OCI-LY3 (cell line): ENCODE measurements around the gene TMEM132D.

Experiments
- H2AFZ ChIP-seq: fragments of 200-600, 300-600 bp; shearing (Covaris generic); 2 replicates; pipeline ENCODE4 v1.6.0; 2014; ENCODE audit warnings: antibody characterized with exemption, low read depth, low read length
- H3K27ac ChIP-seq: fragments of 200-600, 300-600 bp; sonication (generic); 2 replicates; pipeline ENCODE4 v1.5.1; 2014; ENCODE audit warnings: mild to moderate bottlenecking, low read length, moderate library complexity, mixed read lengths
- H3K27me3 ChIP-seq: fragments of 200-600, 300-600 bp; sonication (generic); 2 replicates; pipeline ENCODE4 v1.6.1; 2014; ENCODE audit warnings: low read depth, low read length, mixed read lengths
- H3K36me3 ChIP-seq: fragments of 200-600, 300-600 bp; sonication (generic); replicated peaks from 2 replicates; pipeline ENCODE3; 2014; ENCODE audit warnings: low read depth, low read length, mixed read lengths
- H3K4me1 ChIP-seq: fragments of 300-600, 200-600 bp; sonication (generic); 2 replicates; pipeline ENCODE4 v1.6.1; 2014; ENCODE audit warnings: low read length, mixed read lengths
- H3K4me2 ChIP-seq: fragments of 200-600, 300-600 bp; sonication (generic); 2 replicates; pipeline ENCODE4 v1.6.1; 2014; ENCODE audit warnings: low read length, mixed read lengths
- H3K4me3 ChIP-seq: fragments of 300-600, 200-600 bp; sonication (generic); 2 replicates; pipeline ENCODE4 v1.5.1; 2014; ENCODE audit warnings: antibody characterized with exemption, mild to moderate bottlenecking, low read length, moderate library complexity
- H3K79me2 ChIP-seq: fragments of 300-600, 200-600 bp; shearing (Covaris generic); 2 replicates; pipeline ENCODE4 v1.6.1; 2014; ENCODE audit warnings: mild to moderate bottlenecking, low read length, mixed read lengths
- H3K9ac ChIP-seq: fragments of 300-600, 200-600 bp; shearing (Covaris generic); 2 replicates; pipeline ENCODE4 v1.6.0; 2014; ENCODE audit warnings: mild to moderate bottlenecking, low read length, moderate library complexity
- H3K9me3 ChIP-seq: fragments of 200-600, 300-600 bp; shearing (Covaris generic); 2 replicates; pipeline ENCODE4 v1.6.1; 2014; ENCODE audit warnings: low read length, mixed read lengths; ENCODE audit not compliant: insufficient read depth
- H4K20me1 ChIP-seq: fragments of 200-600, 300-600 bp; sonication (generic); 2 replicates; pipeline ENCODE4 v1.6.1; 2016; ENCODE audit warnings: low read length, mixed read lengths; ENCODE audit not compliant: insufficient read depth
- EZH2phosphoT487 ChIP-seq: fragments of 200-600 bp; shearing (Covaris generic); IDR thresholded peaks from 2 replicates; pipeline ENCODE4 v1.6.1; 2018; ENCODE audit warnings: antibody characterized with exemption, mixed run types, low read depth
- TF ChIP-seq, protein P1 (sequence below): fragments of 200-600, 300-600 bp; sonication (generic); IDR thresholded peaks from 2 replicates; pipeline ENCODE4 v1.5.1; 2014; ENCODE audit warnings: antibody characterized with exemption, low read length, low read depth

TMEM132D gene

GRCh38 chr12:129298921-129299320 lies 604.9 kb downstream of the TMEM132D start:
- no peak overlapping the region for H3K4me3 ChIP-seq
- H3K36me3 ChIP-seq: no peaks in the 10 kb centered on the region
- no peak overlapping the region for H2AFZ ChIP-seq
- no peaks in the 10 kb centered on the region for H3K9me3 ChIP-seq
- no peaks in the 10 kb centered on the region for H3K4me1 ChIP-seq
- H3K9ac ChIP-seq: no peak overlapping the region
- no peaks in the 10 kb centered on the region for H4K20me1 ChIP-seq
- H3K4me2 ChIP-seq: no peak overlapping the region
- no peaks in the 10 kb centered on the region for H3K79me2 ChIP-seq
- H3K27me3 ChIP-seq: no peaks in the 10 kb centered on the region
- TF ChIP-seq, protein P1, sequence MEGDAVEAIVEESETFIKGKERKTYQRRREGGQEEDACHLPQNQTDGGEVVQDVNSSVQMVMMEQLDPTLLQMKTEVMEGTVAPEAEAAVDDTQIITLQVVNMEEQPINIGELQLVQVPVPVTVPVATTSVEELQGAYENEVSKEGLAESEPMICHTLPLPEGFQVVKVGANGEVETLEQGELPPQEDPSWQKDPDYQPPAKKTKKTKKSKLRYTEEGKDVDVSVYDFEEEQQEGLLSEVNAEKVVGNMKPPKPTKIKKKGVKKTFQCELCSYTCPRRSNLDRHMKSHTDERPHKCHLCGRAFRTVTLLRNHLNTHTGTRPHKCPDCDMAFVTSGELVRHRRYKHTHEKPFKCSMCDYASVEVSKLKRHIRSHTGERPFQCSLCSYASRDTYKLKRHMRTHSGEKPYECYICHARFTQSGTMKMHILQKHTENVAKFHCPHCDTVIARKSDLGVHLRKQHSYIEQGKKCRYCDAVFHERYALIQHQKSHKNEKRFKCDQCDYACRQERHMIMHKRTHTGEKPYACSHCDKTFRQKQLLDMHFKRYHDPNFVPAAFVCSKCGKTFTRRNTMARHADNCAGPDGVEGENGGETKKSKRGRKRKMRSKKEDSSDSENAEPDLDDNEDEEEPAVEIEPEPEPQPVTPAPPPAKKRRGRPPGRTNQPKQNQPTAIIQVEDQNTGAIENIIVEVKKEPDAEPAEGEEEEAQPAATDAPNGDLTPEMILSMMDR: no peak
- TF ChIP-seq EZH2phosphoT487: no peak
- H3K27ac ChIP-seq: no peak overlapping the region

DNA sequence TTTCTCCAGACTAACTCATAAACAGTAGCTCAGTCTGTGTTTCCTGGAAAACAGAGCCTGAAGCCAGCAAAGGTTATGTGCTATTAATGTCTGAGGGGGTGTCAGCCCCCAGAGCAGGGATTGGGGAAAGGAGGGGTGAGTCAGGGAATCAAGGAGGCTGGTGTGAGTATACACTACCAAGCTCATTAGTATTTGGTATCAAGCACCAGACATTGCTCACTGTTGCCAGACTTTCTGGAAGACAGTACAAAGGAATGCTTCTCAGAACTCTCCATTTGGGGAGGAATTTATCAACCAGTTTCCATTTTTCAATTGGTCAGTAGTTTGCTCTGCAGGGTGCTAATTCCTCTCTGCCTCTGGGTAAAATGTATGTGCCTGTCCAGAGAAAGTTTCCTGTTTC lies 607.2 kb downstream of the TMEM132D start:
- H4K20me1 ChIP-seq: no peaks in the 10 kb centered on the region
- H3K27ac ChIP-seq: no peak overlapping the region
- no peak overlapping the region for H3K4me2 ChIP-seq
- no peak overlapping the region for H3K4me3 ChIP-seq
- no peaks in the 10 kb centered on the region for H3K27me3 ChIP-seq
- H3K79me2 ChIP-seq: no peaks in the 10 kb centered on the region
- no peaks in the 10 kb centered on the region for H3K36me3 ChIP-seq
- no peak for TF ChIP-seq EZH2phosphoT487
- TF ChIP-seq, protein P1: no peak
- H3K9me3 ChIP-seq: no peaks in the 10 kb centered on the region
- no peaks in the 10 kb centered on the region for H3K4me1 ChIP-seq
- H3K9ac ChIP-seq: no peak overlapping the region
- H2AFZ ChIP-seq: no peak overlapping the region

GRCh38 chr12:129294868-129295267 lies 609.0 kb downstream of the TMEM132D start:
- H4K20me1 ChIP-seq: no peaks in the 10 kb centered on the region
- no peak overlapping the region for H2AFZ ChIP-seq
- no peak overlapping the region for H3K4me3 ChIP-seq
- H3K9me3 ChIP-seq: no peaks in the 10 kb centered on the region
- H3K27me3 ChIP-seq: no peaks in the 10 kb centered on the region
- TF ChIP-seq, protein P1: no peak
- TF ChIP-seq EZH2phosphoT487: no peak
- no peak overlapping the region for H3K4me2 ChIP-seq
- H3K27ac ChIP-seq: no peak overlapping the region
- H3K4me1 ChIP-seq: no peaks in the 10 kb centered on the region
- H3K79me2 ChIP-seq: no peaks in the 10 kb centered on the region
- H3K36me3 ChIP-seq: no peaks in the 10 kb centered on the region
- no peak overlapping the region for H3K9ac ChIP-seq

GRCh38 chr12:129279771-129280170 lies 624.1 kb downstream of the TMEM132D start:
- H3K9ac ChIP-seq: no peak overlapping the region
- no peak overlapping the region for H3K4me2 ChIP-seq
- TF ChIP-seq EZH2phosphoT487: no peak
- TF ChIP-seq, protein P1: no peak
- H3K27me3 ChIP-seq: no peaks in the 10 kb centered on the region
- no peak overlapping the region for H3K4me3 ChIP-seq
- no peaks in the 10 kb centered on the region for H4K20me1 ChIP-seq
- no peaks in the 10 kb centered on the region for H3K9me3 ChIP-seq
- no peaks in the 10 kb centered on the region for H3K36me3 ChIP-seq
- H3K4me1 ChIP-seq: no peaks in the 10 kb centered on the region
- H2AFZ ChIP-seq: no peak overlapping the region
- H3K27ac ChIP-seq: no peak overlapping the region
- no peaks in the 10 kb centered on the region for H3K79me2 ChIP-seq
